ENCODE results near the gene TNNC2.

DNA sequence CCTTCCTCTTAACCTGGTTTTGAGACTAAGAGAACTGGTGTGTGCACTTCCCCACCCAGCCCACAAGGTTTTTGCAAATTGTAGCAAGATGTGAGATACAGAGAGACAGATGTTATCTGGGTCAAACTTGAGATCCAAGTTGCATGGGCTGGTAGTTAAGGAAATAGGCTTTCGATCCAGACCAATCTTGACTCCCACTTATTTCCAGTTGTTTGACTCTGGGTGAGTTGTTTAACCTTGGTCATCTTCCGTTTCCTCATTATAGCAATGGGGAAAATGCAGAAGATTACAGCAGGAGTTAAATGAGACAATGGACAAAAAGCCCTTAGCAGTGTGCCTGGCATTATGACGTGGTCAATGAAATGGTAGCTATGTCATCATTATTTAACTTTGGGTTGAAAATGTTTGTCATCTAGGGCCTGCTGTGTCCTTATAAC is 8.2 kb upstream of the TNNC2 start:
- TF ChIP-seq, protein P1, sequence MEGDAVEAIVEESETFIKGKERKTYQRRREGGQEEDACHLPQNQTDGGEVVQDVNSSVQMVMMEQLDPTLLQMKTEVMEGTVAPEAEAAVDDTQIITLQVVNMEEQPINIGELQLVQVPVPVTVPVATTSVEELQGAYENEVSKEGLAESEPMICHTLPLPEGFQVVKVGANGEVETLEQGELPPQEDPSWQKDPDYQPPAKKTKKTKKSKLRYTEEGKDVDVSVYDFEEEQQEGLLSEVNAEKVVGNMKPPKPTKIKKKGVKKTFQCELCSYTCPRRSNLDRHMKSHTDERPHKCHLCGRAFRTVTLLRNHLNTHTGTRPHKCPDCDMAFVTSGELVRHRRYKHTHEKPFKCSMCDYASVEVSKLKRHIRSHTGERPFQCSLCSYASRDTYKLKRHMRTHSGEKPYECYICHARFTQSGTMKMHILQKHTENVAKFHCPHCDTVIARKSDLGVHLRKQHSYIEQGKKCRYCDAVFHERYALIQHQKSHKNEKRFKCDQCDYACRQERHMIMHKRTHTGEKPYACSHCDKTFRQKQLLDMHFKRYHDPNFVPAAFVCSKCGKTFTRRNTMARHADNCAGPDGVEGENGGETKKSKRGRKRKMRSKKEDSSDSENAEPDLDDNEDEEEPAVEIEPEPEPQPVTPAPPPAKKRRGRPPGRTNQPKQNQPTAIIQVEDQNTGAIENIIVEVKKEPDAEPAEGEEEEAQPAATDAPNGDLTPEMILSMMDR (conservative IDR thresholded peaks at IDR 0.05; ENCODE audit: low read depth, low read length), result no peak
- no peak for TF ChIP-seq EZH2 (IDR thresholded peaks at IDR 0.05; ENCODE audit: borderline replicate concordance, low read depth, low read length, poor library complexity, severe bottlenecking)

Data from A673 (cell line).